HG02623 (cell line): ENCODE measurements around the gene CTCFL.

Source experiments
- ATAC-seq: cut with Tn5 transposase; IDR thresholded peaks from one replicate; pipeline ENCODE4 v1.9.1; 2021; ENCODE audit warnings: moderate library complexity; ENCODE audit not compliant: unreplicated experiment

Gene CTCFL

DNA sequence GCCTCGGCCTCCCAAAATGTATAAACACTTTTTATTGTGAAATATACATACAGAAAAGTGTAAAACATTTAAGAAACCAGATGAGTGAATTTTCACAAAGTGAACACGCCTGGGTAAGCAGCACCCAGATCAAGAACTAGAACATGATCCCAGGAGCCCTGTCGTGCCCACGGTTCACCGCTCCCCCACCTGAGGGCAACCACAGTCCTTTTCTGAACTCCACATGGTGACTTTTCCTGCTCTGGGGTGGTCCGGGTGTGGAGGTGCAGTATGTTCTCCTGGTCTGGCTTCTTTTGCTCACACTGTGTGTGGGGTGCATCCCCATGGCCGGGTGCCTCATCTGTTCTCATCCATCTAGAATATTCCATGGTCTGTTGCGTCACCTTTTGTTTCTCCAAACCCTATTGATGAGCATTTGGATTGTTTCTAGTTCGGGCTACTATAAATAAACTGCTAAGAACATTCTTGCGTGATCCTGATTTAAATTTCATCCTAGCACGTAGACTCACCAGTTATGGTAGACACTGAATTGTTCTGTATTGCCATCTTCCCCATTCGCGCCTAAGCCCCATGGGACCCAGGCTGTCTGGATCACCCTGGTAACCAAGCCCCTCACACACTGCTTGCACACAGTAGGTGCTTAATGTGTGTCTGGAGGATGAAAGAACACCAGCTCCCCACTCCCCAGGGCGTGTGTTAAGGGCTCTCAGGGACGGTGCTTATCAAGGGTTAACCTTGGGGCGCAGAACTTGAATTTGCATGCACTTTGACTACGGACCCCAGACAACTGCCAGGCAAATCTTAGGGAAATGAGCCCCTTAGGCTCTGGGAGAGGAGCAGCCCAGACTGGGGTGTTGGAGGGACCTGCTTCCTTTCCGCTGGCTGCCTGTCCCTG lies 56.2 kb downstream of the CTCFL start:
- ATAC-seq: no peak

GRCh38 chr20:57467742-57468141 lies 57.2 kb downstream of the CTCFL start:
- no peak for ATAC-seq

DNA sequence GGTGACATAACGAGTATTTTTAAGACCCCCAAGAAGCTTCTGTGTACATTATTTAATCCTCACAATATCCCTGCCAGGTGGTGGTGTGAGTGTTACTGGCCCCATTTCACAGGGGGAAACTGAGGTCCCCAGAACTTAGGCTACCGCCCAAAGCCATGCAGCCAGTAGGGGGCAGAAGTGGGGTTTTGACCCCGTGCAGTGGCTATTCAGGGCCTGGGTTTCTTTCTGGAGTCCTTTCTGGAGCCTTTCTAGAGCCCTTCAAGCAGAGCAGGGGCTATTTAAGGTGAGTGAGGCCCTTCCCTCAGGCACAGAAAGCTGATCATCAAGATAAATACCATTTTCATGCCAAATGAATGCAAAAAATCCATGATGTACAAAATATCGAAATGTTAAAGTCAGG lies 59.0 kb downstream of the CTCFL start:
- ATAC-seq: no peak

- no peak for ATAC-seq
Measured at GRCh38 chr20:57465486-57465885, 59.5 kb downstream of the CTCFL start.

DNA sequence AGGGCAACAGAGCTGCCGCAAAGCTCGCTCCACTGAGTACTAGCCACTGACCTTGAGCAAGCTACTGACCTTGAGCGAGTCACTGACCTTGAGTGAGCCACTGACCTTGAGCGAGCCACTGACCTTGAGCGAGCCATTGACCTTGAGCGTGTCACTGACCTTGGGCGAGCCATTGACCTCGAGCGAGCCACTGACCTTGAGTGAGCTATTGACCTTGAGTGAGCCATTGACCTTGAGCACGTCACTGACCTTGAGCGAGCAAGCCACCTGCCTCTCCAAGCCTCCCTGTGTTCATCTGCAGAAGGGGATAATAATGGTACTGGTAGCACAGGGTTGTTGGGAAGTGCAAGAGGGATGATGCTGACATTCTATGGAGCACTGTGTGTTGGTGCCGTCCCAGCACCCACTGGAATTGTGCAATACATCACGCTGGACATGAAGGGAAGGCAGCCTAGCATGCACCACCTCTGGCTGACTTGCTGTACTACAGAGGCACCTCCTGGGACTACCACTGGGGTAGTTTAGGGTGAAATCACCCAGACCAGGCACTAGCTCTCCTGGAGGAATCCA lies 60.2 kb downstream of the CTCFL start:
- ATAC-seq: no peak

GRCh38 chr20:57462781-57463180 lies 62.2 kb downstream of the CTCFL start:
- no peak for ATAC-seq

- ATAC-seq: no peak
Measured at GRCh38 chr20:57461726-57462125, 63.2 kb downstream of the CTCFL start.

DNA sequence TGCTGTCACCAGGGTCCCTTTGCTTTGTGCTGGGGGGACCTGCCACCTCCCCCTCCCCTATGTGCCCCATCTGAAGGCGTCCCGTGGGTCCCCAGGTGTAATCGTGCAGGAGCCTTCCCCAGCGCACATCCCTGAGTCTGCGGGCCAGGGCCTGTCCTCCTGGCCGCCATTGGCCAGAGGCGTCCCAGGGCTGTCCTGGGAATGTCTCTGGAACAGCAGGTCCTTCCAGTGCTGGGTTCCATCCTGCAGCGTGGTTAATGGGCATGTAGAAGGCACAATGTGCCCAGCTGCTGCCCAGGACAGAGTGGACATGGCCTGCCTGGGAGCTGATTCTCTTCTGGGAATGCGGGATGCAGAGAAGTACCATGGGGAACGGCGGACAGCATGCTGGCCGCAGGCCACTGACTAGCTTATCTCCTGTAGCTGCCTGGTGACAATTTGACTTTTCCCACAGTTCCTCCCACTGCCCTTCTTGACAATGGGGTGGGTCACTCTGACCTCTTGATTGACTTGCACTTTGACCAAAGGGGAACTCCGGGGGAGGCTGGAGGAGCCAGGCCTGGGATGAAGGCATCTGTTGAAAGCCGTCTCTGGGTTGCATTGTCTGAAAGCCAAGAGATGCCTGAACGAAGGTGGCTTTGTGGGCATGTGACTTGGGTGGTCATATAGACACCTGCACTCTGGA lies 64.0 kb downstream of the CTCFL start:
- no peak for ATAC-seq

DNA sequence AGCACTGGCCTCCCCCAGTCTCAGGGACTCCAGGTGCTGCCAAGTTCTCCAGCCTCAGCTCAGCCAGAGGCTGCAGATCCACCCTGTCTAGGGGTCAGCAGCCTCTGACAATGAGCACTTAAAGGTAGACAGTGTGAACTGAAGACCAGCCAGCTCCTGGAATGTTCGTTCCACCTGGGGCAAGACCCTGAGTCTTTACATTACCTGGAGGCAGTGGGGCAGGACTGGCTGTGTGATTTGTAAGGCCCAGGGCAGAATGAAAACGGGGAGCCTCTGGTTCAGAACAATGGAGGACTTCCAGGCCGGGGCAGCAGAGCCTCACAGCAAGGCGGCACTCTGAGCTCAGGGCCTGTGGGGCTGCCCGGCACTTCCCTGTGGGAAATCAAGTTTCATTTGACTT lies 65.0 kb downstream of the CTCFL start:
- ATAC-seq: no peak

- ATAC-seq: no peak
Measured at GRCh38 chr20:57459278-57459677, 65.7 kb downstream of the CTCFL start.

GRCh38 chr20:57458400-57459160 lies 66.4 kb downstream of the CTCFL start:
- ATAC-seq: no peak

- ATAC-seq: no peak
Measured at GRCh38 chr20:57457243-57458095, 67.5 kb downstream of the CTCFL start.

DNA sequence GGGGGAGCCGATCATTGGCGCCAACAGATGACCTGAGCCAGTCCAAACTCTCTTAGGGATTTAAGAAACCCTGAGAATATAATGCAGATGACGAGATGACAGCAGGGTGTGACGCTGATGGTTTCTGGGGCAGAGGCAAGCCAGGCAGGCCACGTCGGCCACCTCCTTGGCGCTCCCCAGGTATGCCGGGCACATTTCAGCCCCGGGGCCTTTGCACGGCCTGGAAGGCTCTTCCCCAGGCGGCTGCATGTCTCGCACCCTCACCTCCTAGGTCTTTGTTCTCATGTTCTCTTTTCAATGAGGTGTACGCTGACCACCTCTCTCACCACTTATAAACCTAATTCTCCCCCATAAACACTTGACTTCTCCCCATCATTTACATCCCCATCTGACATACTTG lies 68.8 kb downstream of the CTCFL start:
- no peak for ATAC-seq

GRCh38 chr20:57455386-57455785 lies 69.6 kb downstream of the CTCFL start:
- ATAC-seq: no peak

DNA sequence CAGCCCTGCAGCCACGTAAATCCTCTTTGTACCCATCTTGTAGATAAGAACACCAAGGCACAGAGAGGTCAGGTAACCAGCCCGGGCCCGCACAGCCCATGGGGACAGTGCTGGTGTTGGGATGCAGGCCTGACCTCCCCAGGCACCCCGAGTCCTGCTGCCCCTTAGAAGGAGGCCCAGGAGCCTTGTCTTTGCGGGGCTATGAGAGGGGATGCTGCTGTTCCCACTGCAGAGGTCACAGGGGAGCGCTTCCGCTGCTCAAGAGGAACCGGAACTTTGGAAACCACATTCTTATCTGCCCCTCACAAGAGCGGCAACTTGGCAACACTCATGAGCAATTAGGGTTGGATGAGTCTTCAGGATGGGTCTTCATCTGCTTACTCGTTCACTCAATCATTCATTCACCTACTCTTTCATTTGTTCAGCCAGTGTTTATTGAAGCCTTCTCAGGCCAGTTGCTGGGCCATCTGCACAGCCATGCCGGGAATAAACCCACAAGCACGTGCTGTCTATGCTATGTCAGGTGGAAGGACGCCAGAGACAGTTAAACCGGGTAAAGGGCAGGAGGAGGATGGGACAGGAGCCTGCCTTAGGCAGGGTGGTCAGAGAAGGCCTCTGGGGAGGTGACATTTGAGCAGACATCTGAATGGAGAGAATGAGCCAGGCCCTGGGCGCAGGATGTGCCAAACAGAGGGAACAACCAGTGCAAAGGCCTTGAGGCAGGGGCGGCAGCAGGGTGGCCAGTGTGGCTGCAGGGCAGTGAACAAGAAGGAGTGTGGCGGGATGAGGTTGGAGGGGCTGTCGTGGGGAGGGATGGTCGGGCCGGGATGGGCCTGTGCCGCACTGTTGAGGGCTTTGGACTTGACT lies 72.9 kb downstream of the CTCFL start:
- no peak for ATAC-seq

GRCh38 chr20:57451431-57451794 lies 73.5 kb downstream of the CTCFL start:
- ATAC-seq: no peak

- peak; percentile 13 for ATAC-seq
Measured at GRCh38 chr20:57450931-57451330, 74.0 kb downstream of the CTCFL start.

DNA sequence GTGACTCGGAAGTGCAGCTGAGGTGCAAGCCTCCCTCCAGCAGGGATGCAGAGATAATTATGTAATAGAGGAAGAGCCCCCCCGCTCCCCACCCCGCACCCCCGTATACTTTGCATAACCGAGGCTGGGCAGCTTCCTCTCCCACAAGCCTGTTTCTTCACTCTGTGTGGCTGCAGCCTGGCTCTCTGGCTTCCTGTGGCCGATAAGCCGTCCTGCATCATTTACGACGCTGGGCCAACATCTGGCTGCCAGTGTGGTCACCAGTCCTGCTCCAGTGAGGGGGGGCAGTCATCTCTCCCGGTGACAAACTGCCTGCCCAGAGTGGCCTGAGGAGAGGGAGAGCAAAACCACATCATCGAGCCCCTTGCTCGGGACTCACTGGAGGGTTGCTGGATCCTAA lies 74.5 kb downstream of the CTCFL start:
- ATAC-seq: peak; percentile 70
